PC-9 (cell line): ENCODE measurements around the gene ELF3.

Experiments used
- CTCF ChIP-seq: fragments of 200-600 bp; sonication (generic); conservative IDR thresholded peaks from 2 replicates; pipeline ENCODE4 v1.6.1; 2017; ENCODE audit warnings: mixed run types, antibody characterized with exemption, mild to moderate bottlenecking, moderate library complexity
- EZH2 ChIP-seq: fragments of 200-600 bp; sonication (generic); IDR thresholded peaks from 2 replicates; pipeline ENCODE4 v1.8.0; 2017; ENCODE audit warnings: antibody characterized with exemption, low read depth

GRCh38 chr1:201970334-201971159 is 39.8 kb upstream of the ELF3 start:
- TF ChIP-seq CTCF (no peak), EZH2 (no peak)
